Suprapubic skin (tissue), 4 donors: ENCODE results near the gene LPGAT1.

Experiments
- POLR2A ChIP-seq, 2 donors: fragments of 450-650 bp; IDR thresholded peaks; one replicate each; pipeline ENCODE4 v1.6.1; 2017; ENCODE audit warnings: antibody characterized with exemption in 2 of 2, mild to moderate bottlenecking in 2 of 2, moderate library complexity in 2 of 2
- POLR2AphosphoS5 ChIP-seq, 3 donors: sonication (generic); formaldehyde crosslinking; IDR thresholded peaks; one replicate each; pipeline ENCODE4 v1.6.1; 2017; ENCODE audit warnings: antibody characterized with exemption in 3 of 3
- TF ChIP-seq, protein P1 (sequence below), 2 donors: fragments of 200-600 bp in 1 of 2; fragments of 450-650 bp in 1 of 2; sonication (generic) in 1 of 2; IDR thresholded peaks; one replicate each; pipeline ENCODE4 v1.5.1; 2016 to 2019; ENCODE audit warnings: antibody characterized with exemption in 2 of 2, mild to moderate bottlenecking in 1 of 2, moderate library complexity in 1 of 2

DNA sequence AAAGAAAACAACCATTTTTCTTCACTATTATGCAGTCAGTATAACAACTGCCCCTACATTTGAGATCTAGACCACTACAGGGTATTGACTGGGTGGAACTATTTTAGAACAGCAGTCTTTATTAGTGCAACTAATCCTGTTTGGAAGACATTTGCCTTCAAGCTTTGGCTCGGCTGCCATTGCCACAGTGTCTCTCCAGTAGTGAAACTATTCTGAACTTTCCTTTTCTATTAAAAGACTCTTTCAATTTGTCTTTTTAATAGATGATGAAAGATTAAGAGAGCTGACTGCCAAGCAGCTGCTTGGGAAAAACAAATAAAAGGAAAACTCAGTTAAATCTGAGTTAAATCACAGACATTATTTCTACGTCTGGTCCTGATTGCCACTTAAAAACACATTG lies 49.3 kb downstream of the LPGAT1 start:
- TF ChIP-seq, protein P1, sequence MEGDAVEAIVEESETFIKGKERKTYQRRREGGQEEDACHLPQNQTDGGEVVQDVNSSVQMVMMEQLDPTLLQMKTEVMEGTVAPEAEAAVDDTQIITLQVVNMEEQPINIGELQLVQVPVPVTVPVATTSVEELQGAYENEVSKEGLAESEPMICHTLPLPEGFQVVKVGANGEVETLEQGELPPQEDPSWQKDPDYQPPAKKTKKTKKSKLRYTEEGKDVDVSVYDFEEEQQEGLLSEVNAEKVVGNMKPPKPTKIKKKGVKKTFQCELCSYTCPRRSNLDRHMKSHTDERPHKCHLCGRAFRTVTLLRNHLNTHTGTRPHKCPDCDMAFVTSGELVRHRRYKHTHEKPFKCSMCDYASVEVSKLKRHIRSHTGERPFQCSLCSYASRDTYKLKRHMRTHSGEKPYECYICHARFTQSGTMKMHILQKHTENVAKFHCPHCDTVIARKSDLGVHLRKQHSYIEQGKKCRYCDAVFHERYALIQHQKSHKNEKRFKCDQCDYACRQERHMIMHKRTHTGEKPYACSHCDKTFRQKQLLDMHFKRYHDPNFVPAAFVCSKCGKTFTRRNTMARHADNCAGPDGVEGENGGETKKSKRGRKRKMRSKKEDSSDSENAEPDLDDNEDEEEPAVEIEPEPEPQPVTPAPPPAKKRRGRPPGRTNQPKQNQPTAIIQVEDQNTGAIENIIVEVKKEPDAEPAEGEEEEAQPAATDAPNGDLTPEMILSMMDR (IDR thresholded peaks at IDR 0.05) = no peak
- no peak for TF ChIP-seq POLR2AphosphoS5 (IDR thresholded peaks at IDR 0.05)
- TF ChIP-seq POLR2A (IDR thresholded peaks at IDR 0.05) = no peak
